GM13977 (cell line): ENCODE measurements around the gene MDN1.
"Not testable (repeated sequence)": the region's sequence is repeated elsewhere in the genome, so short reads cannot be mapped to it uniquely, and the experiment has no call there.

ENCODE experiments used
- DNase-seq: peaks from one replicate; pipeline ENCODE4 v3.0.0; 2012; ENCODE audit warnings: low spot score
- CTCF ChIP-seq: IDR thresholded peaks from 2 replicates; pipeline ENCODE4 v1.5.1; 2012; ENCODE audit warnings: mild to moderate bottlenecking, control low read depth; ENCODE audit not compliant: insufficient read depth; ENCODE audit errors: extremely low read depth, missing control alignments
- in situ Hi-C: fragments of 300-500 bp; cut with MboI; formaldehyde crosslinking; loops from one replicate; pipeline ENCODE4 v1.12.0; 2022; ENCODE audit warnings: low sequenced_read_pairs, low pct_unique_long_range_greater_than_20kb, mixed read lengths, inconsistent platforms; ENCODE audit not compliant: unreplicated experiment

MDN1 gene

GRCh38 chr6:89637960-89638319 lies 181.7 kb downstream of the MDN1 start:
- no peak for DNase-seq
- TF ChIP-seq CTCF: no peak
- in situ Hi-C loops: no loop called here

- DNase-seq, in situ Hi-C loops: not testable (repeated sequence)
These were observed 183.2 kb downstream of the MDN1 start for GRCh38 chr6:89636412-89636811.

GRCh38 chr6:89630488-89630887 lies 189.1 kb downstream of the MDN1 start:
- no peak for TF ChIP-seq CTCF
- in situ Hi-C loops: no loop called here
- DNase-seq: no peak

- TF ChIP-seq CTCF: no peak
- no peak for DNase-seq
- in situ Hi-C loops: no loop called here
These were observed 195.8 kb downstream of the MDN1 start for GRCh38 chr6:89623749-89624148.

GRCh38 chr6:89619567-89619966 lies 200.0 kb downstream of the MDN1 start:
- in situ Hi-C loops: no loop called here
- DNase-seq: no peak
- no peak for TF ChIP-seq CTCF

GRCh38 chr6:89618026-89618425 lies 201.6 kb downstream of the MDN1 start:
- no peak for DNase-seq
- no peak for TF ChIP-seq CTCF
- in situ Hi-C loops: no loop called here

GRCh38 chr6:89616531-89616930 lies 203.1 kb downstream of the MDN1 start:
- no peak for DNase-seq
- no peak for TF ChIP-seq CTCF
- in situ Hi-C loops: no loop called here
